HepG2 (cell line): ENCODE measurements around the gene EXOC3. TPM values are rescaled to one million over a fixed set of nuclear protein-coding genes. Genes with fewer than 3 reads are reported as not detected.
A peak's percentile ranks its signal among the peaks of the same experiment; 100 is the strongest.

Source experiments
- AKAP8 ChIP-seq: sonication (generic); formaldehyde crosslinking; IDR thresholded peaks from 2 replicates; pipeline ENCODE4 v1.5.1; 2020; ENCODE audit warnings: mild to moderate bottlenecking, missing genetic modification reagents
- EEA1 ChIP-seq: sonication (generic); formaldehyde crosslinking; IDR thresholded peaks from 2 replicates; pipeline ENCODE4 v1.5.1; 2020; ENCODE audit warnings: mild to moderate bottlenecking, missing genetic modification reagents, borderline replicate concordance
- HNRNPL ChIP-seq: fragments of 200-400 bp; formaldehyde crosslinking; IDR thresholded peaks from 2 replicates; pipeline ENCODE4 v1.6.1; 2017; ENCODE audit warnings: mild to moderate bottlenecking, low read depth, low read length
- MZF1 ChIP-seq: sonication (generic); formaldehyde crosslinking; IDR thresholded peaks from 2 replicates; pipeline ENCODE4 v1.8.1; 2023; ENCODE audit warnings: mild to moderate bottlenecking, missing genetic modification reagents, borderline replicate concordance
- NFAT5 ChIP-seq: sonication (generic); formaldehyde crosslinking; IDR thresholded peaks from 2 replicates; pipeline ENCODE4 v1.4.0; 2020; ENCODE audit warnings: missing genetic modification reagents
- NR3C1 ChIP-seq: sonication (generic); formaldehyde crosslinking; IDR thresholded peaks from 2 replicates; pipeline ENCODE4 v1.4.0; 2020; ENCODE audit warnings: missing genetic modification reagents
- POLR2AphosphoS5 ChIP-seq: IDR thresholded peaks from 2 replicates; pipeline ENCODE4 v1.6.1; 2012; ENCODE audit warnings: low read depth, low read length
- REL ChIP-seq: sonication (generic); formaldehyde crosslinking; conservative IDR thresholded peaks from 2 replicates; pipeline ENCODE4 v1.8.0; 2022; ENCODE audit warnings: mild to moderate bottlenecking, missing genetic modification reagents, moderate library complexity
- TEF ChIP-seq: sonication (generic); formaldehyde crosslinking; IDR thresholded peaks from 2 replicates; pipeline ENCODE4 v1.5.0; 2020; ENCODE audit warnings: missing genetic modification reagents
- ZBTB39 ChIP-seq: sonication (generic); formaldehyde crosslinking; IDR thresholded peaks from 2 replicates; pipeline ENCODE4 v1.5.0; 2020; ENCODE audit warnings: missing genetic modification reagents
- ZNF263 ChIP-seq: sonication (generic); formaldehyde crosslinking; IDR thresholded peaks from 2 replicates; pipeline ENCODE4 v1.4.0; 2020; ENCODE audit warnings: missing genetic modification reagents
- ZNF639 ChIP-seq: conservative IDR thresholded peaks from 2 replicates; pipeline ENCODE4 v1.6.1; 2018; ENCODE audit warnings: missing genetic modification reagents
- ZNF687 ChIP-seq: sonication (generic); formaldehyde crosslinking; IDR thresholded peaks from 2 replicates; pipeline ENCODE4 v1.5.1; 2020; ENCODE audit warnings: mild to moderate bottlenecking, missing genetic modification reagents, moderate library complexity
- polyA plus RNA-seq, 8 experiments: library from polyadenylated mRNA; depleted of rRNA in 3 of 8; stranded (reverse) in 7 of 8; unstranded in 1 of 8; fragments of >200 nt; fragmentation: Illumina TruSeq in 4 of 8; extraction: Trizol in 4 of 8; gene quantifications; 2 replicates each; pipeline versions ENCODE4 v1.2.1 to v1.2.3, GENCODE V29; 2011 to 2016; ENCODE audit warnings: low read depth in 4 of 8, missing spikeins in 1 of 8, mixed read lengths in 1 of 8; ENCODE audit not compliant: insufficient read depth in 1 of 8
- total RNA-seq, 5 experiments: library from RNA; depleted of rRNA; stranded (reverse); fragments of >200 nt; fragmentation: Illumina TruSeq; extraction: Trizol; gene quantifications; 2 replicates each; pipeline ENCODE4 v1.2.3, GENCODE V29; 2016; ENCODE audit warnings: low read depth in 1 of 5

The EXOC3 gene
- total and polyA plus RNA-seq, 2 of the 13 experiments (the other 11 are each of a cell fraction or from before 2014, with no cell fraction given) = 9.2 to 20.5 TPM

- peak; percentile 94 for TF ChIP-seq NFAT5 (CRISPR knock-in tag)
- TF ChIP-seq ZNF687 (CRISPR knock-in tag) = peak; percentile 92
- TF ChIP-seq REL (CRISPR knock-in tag) = peak; percentile 94; the same call in 1 of the 2 replicates
- TF ChIP-seq ZNF263 (CRISPR knock-in tag) = peak; percentile 75; the same call in 1 of the 2 replicates
- no peak for TF ChIP-seq ZBTB39
- no peak for TF ChIP-seq AKAP8
- no peak for TF ChIP-seq HNRNPL
- peak; percentile 61; the same call in 1 of the 2 replicates for TF ChIP-seq TEF (CRISPR knock-in tag)
- TF ChIP-seq POLR2AphosphoS5 = peak; percentile 66
- TF ChIP-seq NR3C1 (CRISPR knock-in tag) = no peak
- TF ChIP-seq MZF1 = no peak
- TF ChIP-seq ZNF639 (CRISPR knock-in tag) = no peak
- peak; percentile 95; the same call in 1 of the 2 replicates for TF ChIP-seq EEA1 (CRISPR knock-in tag)
Measured at GRCh38 chr5:472656-473550, 29.9 kb downstream of the EXOC3 start (continued).
